Smooth muscle cell (in vitro differentiated cells): ENCODE data around the gene IBA57. TPM values are rescaled to one million over a fixed set of nuclear protein-coding genes. Genes with fewer than 3 reads are reported as not detected.

Experiments
- DNase-seq: peaks from one replicate; lab custom pipeline; 2025; ENCODE audit not compliant: unreplicated experiment; lab: John Stamatoyannopoulos, UW
- H2AFZ ChIP-seq: fragments of 200-600 bp; sonication (generic); 2 replicates; pipeline ENCODE4 v1.6.0; 2016; ENCODE audit warnings: antibody characterized with exemption, low read depth, mild to moderate bottlenecking
- H3F3A ChIP-seq: fragments of 200-600 bp; sonication (generic); 2 replicates; pipeline ENCODE4 v1.6.0; 2017; ENCODE audit warnings: antibody characterized with exemption, low read depth
- H3K27ac ChIP-seq: fragments of 200-600 bp; sonication (generic); 2 replicates; pipeline ENCODE4 v1.5.1; 2016; ENCODE audit warnings: low read depth, mild to moderate bottlenecking
- H3K27me3 ChIP-seq: fragments of 200-600 bp; sonication (generic); 2 replicates; pipeline ENCODE4 v1.6.1; 2016; ENCODE audit warnings: low read depth, mild to moderate bottlenecking
- H3K36me3 ChIP-seq: fragments of 200-600 bp; sonication (generic); 2 replicates; pipeline ENCODE4 v1.5.1; 2016; ENCODE audit warnings: low read depth
- H3K4me1 ChIP-seq: fragments of 200-600 bp; sonication (generic); 2 replicates; pipeline ENCODE4 v1.5.1; 2016; ENCODE audit warnings: low read depth
- H3K4me2 ChIP-seq: fragments of 200-600 bp; sonication (generic); 2 replicates; pipeline ENCODE4 v1.6.0; 2016; ENCODE audit warnings: mild to moderate bottlenecking
- H3K4me3 ChIP-seq: fragments of 200-600 bp; sonication (generic); 2 replicates; pipeline ENCODE4 v1.5.1; 2016; ENCODE audit warnings: mild to moderate bottlenecking
- H3K79me2 ChIP-seq: fragments of 200-600 bp; sonication (generic); 2 replicates; pipeline ENCODE4 v1.6.0; 2016; ENCODE audit warnings: low read depth, mild to moderate bottlenecking
- H3K9ac ChIP-seq: fragments of 200-600 bp; sonication (generic); 2 replicates; pipeline ENCODE4 v1.6.0; 2016; ENCODE audit warnings: low read depth
- H3K9me3 ChIP-seq: fragments of 200-600 bp; sonication (generic); replicated peaks from 2 replicates; pipeline ENCODE4 v1.5.1; 2016; ENCODE audit warnings: low read depth
- H4K20me1 ChIP-seq: fragments of 200-600 bp; sonication (generic); 2 replicates; pipeline ENCODE4 v1.6.0; 2016; ENCODE audit warnings: low read depth
- CTCF ChIP-seq: fragments of 200-600 bp; sonication (generic); IDR thresholded peaks from 2 replicates; pipeline ENCODE4 v1.5.1; 2017; ENCODE audit warnings: borderline replicate concordance, mild to moderate bottlenecking, antibody characterized with exemption; ENCODE audit not compliant: insufficient read depth, poor library complexity, severe bottlenecking
- WGBS: methylation state at CpG from one replicate; pipeline ENCODE4 v1.1.7; 2016; ENCODE audit warnings: low lambda C conversion rate; 5-methylcytosine and 5-hydroxymethylcytosine counted together
- polyA plus RNA-seq: library from polyadenylated mRNA; unstranded; fragments of >200 nt; fragmentation: Nextera tagmentation; extraction: Ambion mirVana; gene quantifications from 2 replicates; pipeline ENCODE4 v1.2.1, GENCODE V29; 2016
- total RNA-seq: library from RNA; depleted of rRNA; stranded (reverse); fragments of >200 nt; gene quantifications from 2 replicates; pipeline ENCODE4 v1.2.3, GENCODE V29; 2014

IBA57 gene
- total and polyA plus RNA-seq, 2 experiments from 2014 or later = 1.6 to 1.8 TPM

DNA sequence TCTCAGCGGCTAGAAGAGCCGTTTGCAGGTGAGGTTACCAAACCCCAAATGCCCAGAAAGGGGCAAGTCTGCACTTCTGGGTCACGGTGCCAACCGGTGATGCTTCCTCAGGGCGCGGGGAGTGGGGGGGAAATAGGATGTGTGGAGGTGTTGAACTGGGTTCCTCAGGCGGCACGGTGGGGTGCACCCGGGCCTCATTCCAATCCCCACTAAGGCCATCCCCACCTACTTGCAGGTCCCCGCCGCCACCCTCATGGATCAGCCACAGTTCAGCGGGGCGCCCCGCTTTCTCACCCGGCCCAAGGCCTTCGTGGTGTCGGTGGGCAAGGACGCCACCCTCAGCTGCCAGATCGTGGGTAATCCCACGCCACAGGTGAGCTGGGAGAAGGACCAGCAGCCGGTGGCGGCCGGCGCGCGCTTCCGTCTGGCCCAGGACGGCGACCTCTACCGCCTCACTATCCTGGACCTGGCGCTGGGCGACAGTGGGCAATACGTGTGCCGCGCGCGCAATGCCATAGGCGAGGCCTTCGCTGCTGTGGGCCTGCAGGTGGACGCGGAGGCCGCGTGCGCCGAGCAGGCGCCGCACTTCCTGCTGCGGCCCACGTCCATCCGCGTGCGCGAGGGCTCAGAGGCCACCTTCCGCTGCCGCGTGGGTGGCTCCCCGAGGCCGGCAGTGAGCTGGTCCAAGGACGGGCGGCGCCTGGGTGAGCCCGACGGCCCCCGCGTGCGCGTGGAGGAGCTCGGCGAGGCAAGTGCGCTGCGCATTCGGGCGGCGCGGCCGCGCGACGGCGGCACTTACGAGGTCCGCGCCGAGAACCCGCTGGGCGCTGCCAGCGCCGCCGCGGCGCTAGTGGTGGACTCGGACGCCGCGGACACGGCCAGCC is 46.2 kb downstream of the IBA57 start:
- Histone ChIP-seq H3K27me3 (no peaks in the 10 kb centered on the region), H3K27ac (no peak overlapping the region), H3K9ac (no peak overlapping the region), H3K4me2 (no peak overlapping the region), H3K9me3 (no peaks in the 10 kb centered on the region), H2AFZ (no peak overlapping the region), H4K20me1 (peaks cover 8% of the 10 kb centered on the region), H3K79me2 (no peaks in the 10 kb centered on the region), H3F3A (no peaks in the 10 kb centered on the region), H3K36me3 (no peaks in the 10 kb centered on the region), H3K4me1 (no peaks in the 10 kb centered on the region), H3K4me3 (no peak overlapping the region)
- no peak for DNase-seq
- WGBS = 75% methylated on average over 82 of the region's 96 CpGs
- TF ChIP-seq CTCF = no peak

- WGBS = 18% methylated on average over 63 of the region's 66 CpGs
- Histone ChIP-seq H2AFZ (no peak overlapping the region), H3K36me3 (no peaks in the 10 kb centered on the region), H3K9me3 (no peaks in the 10 kb centered on the region), H3K79me2 (no peaks in the 10 kb centered on the region), H3F3A (no peaks in the 10 kb centered on the region), H3K9ac (no peak overlapping the region), H3K27ac (no peak overlapping the region), H3K4me3 (peak overlapping the region; percentile 68), H4K20me1 (peaks cover 8% of the 10 kb centered on the region), H3K4me2 (peak overlapping the region; percentile 99), H3K4me1 (no peaks in the 10 kb centered on the region), H3K27me3 (no peaks in the 10 kb centered on the region)
- no peak for DNase-seq
- no peak for TF ChIP-seq CTCF
Observed at GRCh38 chr1:228212415-228212965, 46.9 kb downstream of the IBA57 start.

- Histone ChIP-seq H3K27me3 (no peaks in the 10 kb centered on the region), H4K20me1 (peaks cover 8% of the 10 kb centered on the region), H3K27ac (no peak overlapping the region), H3K36me3 (no peaks in the 10 kb centered on the region), H3K79me2 (no peaks in the 10 kb centered on the region), H3K9ac (no peak overlapping the region), H2AFZ (peak overlapping the region; percentile 21), H3K4me3 (peak overlapping the region; percentile 68), H3F3A (no peaks in the 10 kb centered on the region), H3K4me1 (no peaks in the 10 kb centered on the region), H3K4me2 (peak overlapping the region; percentile 99), H3K9me3 (no peaks in the 10 kb centered on the region)
- DNase-seq = peak; percentile 66
- under 1% methylated on average over 27 of the region's 67 CpGs for WGBS
- TF ChIP-seq CTCF = peak; percentile 53
Observed at GRCh38 chr1:228212966-228213844, 47.6 kb downstream of the IBA57 start.
